ENCODE measurements around the gene SNIP1.

DNA sequence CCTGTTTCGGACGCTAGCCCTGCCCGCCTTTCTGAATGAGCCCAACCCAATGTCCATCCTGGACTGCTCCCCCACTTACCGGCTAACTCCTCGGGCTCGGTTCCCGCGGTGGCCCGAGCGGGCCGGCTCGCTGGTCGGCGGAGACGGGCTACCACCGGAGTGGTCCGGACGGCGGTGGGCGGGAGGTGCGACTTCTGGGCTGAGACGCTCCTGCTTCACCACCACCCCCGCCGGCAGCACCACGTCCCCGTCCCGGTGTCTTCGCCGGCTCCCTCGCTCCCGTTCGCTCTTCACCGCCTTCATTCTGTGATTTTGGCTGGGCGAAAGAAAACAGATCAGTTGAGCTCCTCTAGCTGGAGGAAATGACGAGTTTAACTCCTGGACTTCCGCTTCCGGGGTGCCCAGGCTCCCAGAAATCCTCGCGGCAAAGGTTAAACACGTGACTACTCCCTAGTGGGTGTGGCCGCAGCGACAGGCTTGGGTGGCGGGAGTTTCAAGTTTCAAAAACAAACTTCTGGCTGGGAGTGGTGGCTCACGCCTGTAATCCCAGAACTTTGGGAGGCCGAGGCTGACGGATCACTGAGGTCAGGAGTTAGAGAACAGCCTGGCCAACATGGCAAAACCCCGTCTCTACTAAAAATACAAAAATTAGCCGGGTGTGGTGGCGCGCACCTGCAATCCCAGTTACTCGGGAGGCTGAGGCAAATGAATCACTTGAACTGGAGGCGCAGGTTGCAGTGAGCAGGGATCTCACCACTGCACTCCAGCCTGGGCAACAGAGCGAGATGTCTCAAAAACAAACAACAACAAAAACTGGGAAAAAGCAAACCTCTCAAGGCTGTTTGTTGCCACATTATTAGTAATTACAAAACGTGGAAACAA is at the start of gene SNIP1:
- TF ChIP-seq, protein P1, sequence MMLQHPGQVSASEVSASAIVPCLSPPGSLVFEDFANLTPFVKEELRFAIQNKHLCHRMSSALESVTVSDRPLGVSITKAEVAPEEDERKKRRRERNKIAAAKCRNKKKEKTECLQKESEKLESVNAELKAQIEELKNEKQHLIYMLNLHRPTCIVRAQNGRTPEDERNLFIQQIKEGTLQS (IDR thresholded peaks at IDR 0.05; ENCODE audit: insufficient read depth, low read depth, low read length): peak; percentile 60; the same call in 1 of the 2 replicates
- TF ChIP-seq, protein P2, sequence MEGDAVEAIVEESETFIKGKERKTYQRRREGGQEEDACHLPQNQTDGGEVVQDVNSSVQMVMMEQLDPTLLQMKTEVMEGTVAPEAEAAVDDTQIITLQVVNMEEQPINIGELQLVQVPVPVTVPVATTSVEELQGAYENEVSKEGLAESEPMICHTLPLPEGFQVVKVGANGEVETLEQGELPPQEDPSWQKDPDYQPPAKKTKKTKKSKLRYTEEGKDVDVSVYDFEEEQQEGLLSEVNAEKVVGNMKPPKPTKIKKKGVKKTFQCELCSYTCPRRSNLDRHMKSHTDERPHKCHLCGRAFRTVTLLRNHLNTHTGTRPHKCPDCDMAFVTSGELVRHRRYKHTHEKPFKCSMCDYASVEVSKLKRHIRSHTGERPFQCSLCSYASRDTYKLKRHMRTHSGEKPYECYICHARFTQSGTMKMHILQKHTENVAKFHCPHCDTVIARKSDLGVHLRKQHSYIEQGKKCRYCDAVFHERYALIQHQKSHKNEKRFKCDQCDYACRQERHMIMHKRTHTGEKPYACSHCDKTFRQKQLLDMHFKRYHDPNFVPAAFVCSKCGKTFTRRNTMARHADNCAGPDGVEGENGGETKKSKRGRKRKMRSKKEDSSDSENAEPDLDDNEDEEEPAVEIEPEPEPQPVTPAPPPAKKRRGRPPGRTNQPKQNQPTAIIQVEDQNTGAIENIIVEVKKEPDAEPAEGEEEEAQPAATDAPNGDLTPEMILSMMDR (IDR thresholded peaks at IDR 0.05; ENCODE audit: control extremely low read depth in 1 of 3, insufficient read depth in 1 of 3, low read depth in 1 of 3, low read length in 3 of 3): no peak
- TF ChIP-seq BACH1 (IDR thresholded peaks at IDR 0.05; ENCODE audit: low read length) (no peak), SP2 (IDR thresholded peaks at IDR 0.05; ENCODE audit: low read length) (no peak), POLR2A (IDR thresholded peaks at IDR 0.05; ENCODE audit: control extremely low read depth in 1 of 2, low read depth in 2 of 2, low read length in 2 of 2) (peak; percentile 37 to 82), MAX (IDR thresholded peaks at IDR 0.05) (peak; percentile 49; the same call in 1 of the 2 replicates), JUN (IDR thresholded peaks at IDR 0.05; ENCODE audit: low read depth, low read length) (no peak), BRCA1 (IDR thresholded peaks at IDR 0.05; ENCODE audit: low read depth, low read length) (no peak), YY1 (IDR thresholded peaks at IDR 0.05; ENCODE audit: low read depth, low read length) (no peak)
